Large intestine (tissue), 12 donors: Measurements from ENCODE around the gene TTC22. TPM values are rescaled to one million over a fixed set of nuclear protein-coding genes. Genes with fewer than 3 reads are reported as not detected.

Source experiments
- DNase-seq, 2 donors: peaks; one replicate each; pipeline versions ENCODE4 v3.0.0 to v3.0.0-alpha.2; 2013
- H3K27ac ChIP-seq: one replicate; pipeline ENCODE4 v1.5.1; 2013; ENCODE audit warnings: low read length
- H3K27me3 ChIP-seq: 2 replicates; pipeline ENCODE4 v1.6.1; 2013; ENCODE audit warnings: low read length; ENCODE audit not compliant: control insufficient read depth, insufficient read depth
- H3K36me3 ChIP-seq: 2 replicates; pipeline ENCODE4 v1.6.1; 2013; ENCODE audit warnings: low read length; ENCODE audit not compliant: control insufficient read depth, insufficient read depth
- H3K4me1 ChIP-seq: one replicate; pipeline ENCODE4 v1.6.1; 2013; ENCODE audit warnings: low read length; ENCODE audit not compliant: control insufficient read depth, insufficient read depth
- H3K4me3 ChIP-seq: one replicate; pipeline ENCODE4 v1.5.1; 2013; ENCODE audit warnings: low read length
- H3K9me3 ChIP-seq: one replicate; pipeline ENCODE4 v1.6.1; 2013; ENCODE audit warnings: mild to moderate bottlenecking, low read depth, low read length, moderate library complexity; ENCODE audit not compliant: control insufficient read depth
- WGBS: methylation state at CpG from one replicate; pipeline ENCODE4 v1.1.5; 2013; ENCODE audit warnings: low lambda C conversion rate; ENCODE audit not compliant: insufficient coverage; 5-methylcytosine and 5-hydroxymethylcytosine counted together
- long read RNA-seq, 11 donors: transcript quantifications; one replicate each; lab custom pipeline, GENCODE V29; 2026
- polyA plus RNA-seq: library from polyadenylated mRNA; unstranded; fragments of 120-200 nt; gene quantifications from one replicate; pipeline ENCODE4 v1.2.1, GENCODE V29; 2013

The TTC22 gene
- 28.2 TPM for polyA plus RNA-seq
- long read RNA-seq, donor 1, partial matches to known transcripts: 0 of 1 reads
- long read RNA-seq, donor 1, other reads (novel, unspliced or antisense): 0 of 1 reads
- long read RNA-seq, donor 2, transcript TTC22-202 (7 exons, 3,345 nt): major isoform, 10 of 11 reads
- long read RNA-seq, donor 2, partial matches to known transcripts: 0 of 11 reads
- long read RNA-seq, donor 2, other reads (novel, unspliced or antisense): 0 of 11 reads
- long read RNA-seq, donor 3: 0 reads
- long read RNA-seq, donor 4: 0 reads
- long read RNA-seq, donor 5, partial matches to known transcripts: 0 of 4 reads
- long read RNA-seq, donor 5, other reads (novel, unspliced or antisense): 0 of 4 reads
- long read RNA-seq, donor 6, transcript TTC22-202 (7 exons, 3,345 nt): major isoform, 5 of 6 reads
- long read RNA-seq, donor 6, partial matches to known transcripts: 0 of 6 reads
- long read RNA-seq, donor 6, other reads (novel, unspliced or antisense): 0 of 6 reads
- long read RNA-seq, donor 7, partial matches to known transcripts: 0 of 2 reads
- long read RNA-seq, donor 7, other reads (novel, unspliced or antisense): 0 of 2 reads
- long read RNA-seq, donor 8, transcript TTC22-202 (7 exons, 3,345 nt): major isoform, 5 of 5 reads
- long read RNA-seq, donor 8, partial matches to known transcripts: 0 of 5 reads
- long read RNA-seq, donor 8, other reads (novel, unspliced or antisense): 0 of 5 reads
- long read RNA-seq, donor 9, partial matches to known transcripts: 0 of 4 reads
- long read RNA-seq, donor 9, other reads (novel, unspliced or antisense): 0 of 4 reads
- long read RNA-seq, donor 10, transcript TTC22-202 (7 exons, 3,345 nt): major isoform, 8 of 8 reads
- long read RNA-seq, donor 10, partial matches to known transcripts: 0 of 8 reads
- long read RNA-seq, donor 10, other reads (novel, unspliced or antisense): 0 of 8 reads
- long read RNA-seq, donor 11, partial matches to known transcripts: 0 of 2 reads
- long read RNA-seq, donor 11, other reads (novel, unspliced or antisense): 0 of 2 reads

- DNase-seq: peak; percentile 82 to 96
- Histone ChIP-seq H3K4me3 (peak within 1 kb of the TSS; percentile 65), H3K9me3 (no peaks in the 10 kb centered on the region), H3K36me3 (no peaks in the 10 kb centered on the region), H3K27me3 (no peaks in the 10 kb centered on the region), H3K4me1 (peaks cover 53% of the 10 kb centered on the region), H3K27ac (peak within 1 kb of the TSS; percentile 98)
- no CpG with 5 or more reads among the region's 58 CpGs for WGBS
Measured at GRCh38 chr1:54800899-54801759, at the start of gene TTC22. Gene TTC22 (minus strand): TSS chr1:54801323. CDS start chr1:54801163, 160 bp downstream.

GRCh38 chr1:54850737-54851136 is 49.6 kb upstream of the TTC22 start:
- Histone ChIP-seq H3K4me3 (no peak overlapping the region), H3K9me3 (no peaks in the 10 kb centered on the region), H3K4me1 (no peaks in the 10 kb centered on the region), H3K27ac (no peak overlapping the region), H3K27me3 (no peaks in the 10 kb centered on the region), H3K36me3 (peaks cover 70% of the 10 kb centered on the region)
- 100% methylated on average over 1 of the region's 9 CpGs for WGBS
- no peak for DNase-seq

- DNase-seq: no peak
- Histone ChIP-seq H3K4me1 (no peaks in the 10 kb centered on the region), H3K27ac (no peak overlapping the region), H3K9me3 (no peaks in the 10 kb centered on the region), H3K4me3 (no peak overlapping the region), H3K27me3 (no peaks in the 10 kb centered on the region), H3K36me3 (peaks cover 66% of the 10 kb centered on the region)
- WGBS: no CpG with 5 or more reads among the region's 5 CpGs
Measured at GRCh38 chr1:54850069-54850730, 49.1 kb upstream of the TTC22 start.

GRCh38 chr1:54849219-54850068 is 48.3 kb upstream of the TTC22 start:
- WGBS: no CpG with 5 or more reads among the region's 6 CpGs
- DNase-seq: no peak
- H3K27me3 ChIP-seq: no peaks in the 10 kb centered on the region
- no peaks in the 10 kb centered on the region for H3K9me3 ChIP-seq
- no peak overlapping the region for H3K27ac ChIP-seq
- H3K4me1 ChIP-seq: no peaks in the 10 kb centered on the region
- no peak overlapping the region for H3K4me3 ChIP-seq
- peaks cover 62% of the 10 kb centered on the region for H3K36me3 ChIP-seq

GRCh38 chr1:54848134-54848948 is 47.2 kb upstream of the TTC22 start:
- DNase-seq: no peak
- H3K36me3 ChIP-seq: peaks cover 51% of the 10 kb centered on the region
- H3K27me3 ChIP-seq: no peaks in the 10 kb centered on the region
- H3K27ac ChIP-seq: no peak overlapping the region
- H3K9me3 ChIP-seq: no peaks in the 10 kb centered on the region
- no CpG with 5 or more reads among the region's 7 CpGs for WGBS
- no peaks in the 10 kb centered on the region for H3K4me1 ChIP-seq
- H3K4me3 ChIP-seq: no peak overlapping the region

- Histone ChIP-seq H3K27me3 (no peaks in the 10 kb centered on the region), H3K4me3 (no peak overlapping the region), H3K4me1 (no peaks in the 10 kb centered on the region), H3K36me3 (peaks cover 41% of the 10 kb centered on the region), H3K9me3 (no peaks in the 10 kb centered on the region), H3K27ac (no peak overlapping the region)
- no peak for DNase-seq
- WGBS: 100% methylated on average over 3 of the region's 9 CpGs
Measured at GRCh38 chr1:54846716-54847284, 45.7 kb upstream of the TTC22 start.

GRCh38 chr1:54846301-54846700 is 45.2 kb upstream of the TTC22 start:
- Histone ChIP-seq H3K27ac (no peak overlapping the region), H3K36me3 (peaks cover 38% of the 10 kb centered on the region), H3K4me3 (no peak overlapping the region), H3K27me3 (no peaks in the 10 kb centered on the region), H3K4me1 (no peaks in the 10 kb centered on the region), H3K9me3 (no peaks in the 10 kb centered on the region)
- no CpG with 5 or more reads among the region's 3 CpGs for WGBS
- no peak for DNase-seq

- Histone ChIP-seq H3K4me1 (no peaks in the 10 kb centered on the region), H3K36me3 (peaks cover 33% of the 10 kb centered on the region), H3K4me3 (no peak overlapping the region), H3K9me3 (no peaks in the 10 kb centered on the region), H3K27me3 (no peaks in the 10 kb centered on the region), H3K27ac (no peak overlapping the region)
- no peak for DNase-seq
- WGBS: 60% methylated on average over 2 of the region's 5 CpGs
Measured at GRCh38 chr1:54845772-54846171, 44.6 kb upstream of the TTC22 start.
